HepG2 (cell line): ENCODE measurements around the gene SAPCD2. TPM values are rescaled to one million over a fixed set of nuclear protein-coding genes. Genes with fewer than 3 reads are reported as not detected.

ENCODE experiments used
- HDAC6 ChIP-seq: fragments of 200-600 bp; sonication (generic); IDR thresholded peaks from 2 replicates; pipeline ENCODE4 v1.7.0; 2017; ENCODE audit warnings: mild to moderate bottlenecking, antibody characterized with exemption, low read length, low read depth
- KMT2B ChIP-seq: IDR thresholded peaks from 2 replicates; pipeline ENCODE4 v1.6.1; 2016; ENCODE audit warnings: missing genetic modification reagents, missing compliant biosample characterization
- MZF1 ChIP-seq: sonication (generic); formaldehyde crosslinking; IDR thresholded peaks from 2 replicates; pipeline ENCODE4 v1.8.1; 2023; ENCODE audit warnings: mild to moderate bottlenecking, missing genetic modification reagents, borderline replicate concordance
- NFRKB ChIP-seq: fragments of 450-650 bp; IDR thresholded peaks from 2 replicates; pipeline ENCODE4 v1.6.1; 2017
- PAF1 ChIP-seq: IDR thresholded peaks from 2 replicates; pipeline ENCODE4 v1.6.1; 2016; ENCODE audit warnings: missing genetic modification reagents, missing compliant biosample characterization
- PPARG ChIP-seq: conservative IDR thresholded peaks from 2 replicates; pipeline ENCODE4 v1.6.1; 2016; ENCODE audit warnings: missing biosample characterization, missing genetic modification reagents
- SMARCC2 ChIP-seq: fragments of 450-650 bp; IDR thresholded peaks from 2 replicates; pipeline ENCODE4 v1.6.1; 2017; ENCODE audit warnings: antibody characterized with exemption, mild to moderate bottlenecking
- STAT5B ChIP-seq: sonication (generic); formaldehyde crosslinking; IDR thresholded peaks from 2 replicates; pipeline ENCODE4 v1.4.0; 2020; ENCODE audit warnings: missing genetic modification reagents
- ZFAT ChIP-seq: sonication (generic); formaldehyde crosslinking; conservative IDR thresholded peaks from 2 replicates; pipeline ENCODE4 v1.8.1; 2023; ENCODE audit warnings: missing genetic modification reagents, inconsistent platforms
- ZNF101 ChIP-seq: sonication (generic); formaldehyde crosslinking; IDR thresholded peaks from 2 replicates; pipeline ENCODE4 v1.4.0; 2020; ENCODE audit warnings: mild to moderate bottlenecking, low read depth, missing genetic modification reagents, borderline replicate concordance
- ZNF598 ChIP-seq: sonication (generic); formaldehyde crosslinking; IDR thresholded peaks from 2 replicates; pipeline ENCODE4 v1.5.1; 2020; ENCODE audit warnings: mild to moderate bottlenecking, missing genetic modification reagents, borderline replicate concordance
- polyA plus RNA-seq, 8 experiments: library from polyadenylated mRNA; depleted of rRNA in 3 of 8; stranded (reverse) in 7 of 8; unstranded in 1 of 8; fragments of >200 nt; fragmentation: Illumina TruSeq in 4 of 8; extraction: Trizol in 4 of 8; gene quantifications; 2 replicates each; pipeline versions ENCODE4 v1.2.1 to v1.2.3, GENCODE V29; 2011 to 2016; ENCODE audit warnings: low read depth in 4 of 8, missing spikeins in 1 of 8, mixed read lengths in 1 of 8; ENCODE audit not compliant: insufficient read depth in 1 of 8
- total RNA-seq, 5 experiments: library from RNA; depleted of rRNA; stranded (reverse); fragments of >200 nt; fragmentation: Illumina TruSeq; extraction: Trizol; gene quantifications; 2 replicates each; pipeline ENCODE4 v1.2.3, GENCODE V29; 2016; ENCODE audit warnings: low read depth in 1 of 5
- TF ChIP-seq, protein P1 (sequence below): sonication (generic); formaldehyde crosslinking; IDR thresholded peaks from 2 replicates; pipeline ENCODE4; 2020; ENCODE audit warnings: missing genetic modification reagents, mild to moderate bottlenecking, borderline replicate concordance
- TF ChIP-seq, protein P2 (sequence below): IDR thresholded peaks from 2 replicates; pipeline ENCODE4 v1.4.0; 2020; ENCODE audit warnings: mild to moderate bottlenecking, missing genetic modification reagents
- TF ChIP-seq, protein P3 (sequence below): sonication (generic); formaldehyde crosslinking; IDR thresholded peaks from 2 replicates; pipeline ENCODE4 v1.5.0; 2020; ENCODE audit warnings: missing genetic modification reagents, mild to moderate bottlenecking, borderline replicate concordance
- TF ChIP-seq, protein P4 (sequence below): sonication (generic); formaldehyde crosslinking; IDR thresholded peaks from 2 replicates; pipeline ENCODE4 v1.4.0; 2020; ENCODE audit warnings: missing genetic modification reagents
- TF ChIP-seq, protein P5 (sequence below): sonication (generic); formaldehyde crosslinking; IDR thresholded peaks from 2 replicates; pipeline ENCODE4 v1.5.0; 2020; ENCODE audit warnings: missing genetic modification reagents
- TF ChIP-seq, protein P6 (sequence below): sonication (generic); formaldehyde crosslinking; IDR thresholded peaks from 2 replicates; pipeline ENCODE4 v1.9.0; 2021; ENCODE audit warnings: missing genetic modification reagents, borderline replicate concordance

Gene SAPCD2
- total and polyA plus RNA-seq, 2 of the 13 experiments (the other 11 are each of a cell fraction or from before 2014, with no cell fraction given), result 21.9 to 42.8 TPM

DNA sequence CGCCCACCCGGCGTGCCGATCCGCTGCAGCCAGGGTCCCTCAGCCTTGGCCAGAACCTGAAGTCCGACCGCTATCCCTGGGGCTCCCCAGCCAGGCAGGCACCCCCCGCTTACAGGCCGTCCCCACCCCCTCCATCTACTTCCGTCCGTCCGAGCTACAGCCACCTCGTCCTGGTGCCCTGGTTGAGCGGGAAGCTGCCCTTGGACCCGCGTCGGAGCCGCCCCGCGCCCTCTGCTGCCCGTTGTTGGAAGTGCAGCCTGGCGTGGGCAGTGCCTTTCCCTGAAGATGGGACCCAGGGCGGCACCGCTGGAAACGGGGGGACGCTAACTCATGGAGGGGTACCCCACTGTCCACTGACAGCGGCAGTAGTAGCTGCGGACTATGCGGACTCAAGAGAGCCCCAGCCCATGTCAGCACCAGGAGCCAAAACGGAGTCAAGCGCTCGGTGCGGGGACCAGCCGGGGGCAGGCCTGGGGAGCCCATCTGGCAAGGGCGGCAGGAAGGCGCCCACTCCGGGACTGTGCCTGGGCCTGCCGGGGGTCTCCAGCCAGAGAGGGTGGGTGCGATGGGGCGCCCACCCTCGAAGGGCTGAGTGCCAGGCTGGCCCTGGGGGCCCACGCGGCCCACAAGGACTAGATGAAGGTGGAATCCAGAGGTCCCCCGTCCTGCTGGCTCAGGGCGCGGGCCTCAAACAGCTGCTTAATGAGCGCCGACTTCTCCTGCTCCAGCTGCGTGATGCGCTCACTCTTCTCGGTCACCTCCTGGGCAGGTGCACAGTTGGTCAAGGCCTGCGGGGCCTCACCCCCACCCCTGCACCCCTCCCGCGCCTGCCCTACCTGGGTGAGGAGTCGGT lies 6.1 kb downstream of the SAPCD2 start (continued):
- TF ChIP-seq, protein P1, sequence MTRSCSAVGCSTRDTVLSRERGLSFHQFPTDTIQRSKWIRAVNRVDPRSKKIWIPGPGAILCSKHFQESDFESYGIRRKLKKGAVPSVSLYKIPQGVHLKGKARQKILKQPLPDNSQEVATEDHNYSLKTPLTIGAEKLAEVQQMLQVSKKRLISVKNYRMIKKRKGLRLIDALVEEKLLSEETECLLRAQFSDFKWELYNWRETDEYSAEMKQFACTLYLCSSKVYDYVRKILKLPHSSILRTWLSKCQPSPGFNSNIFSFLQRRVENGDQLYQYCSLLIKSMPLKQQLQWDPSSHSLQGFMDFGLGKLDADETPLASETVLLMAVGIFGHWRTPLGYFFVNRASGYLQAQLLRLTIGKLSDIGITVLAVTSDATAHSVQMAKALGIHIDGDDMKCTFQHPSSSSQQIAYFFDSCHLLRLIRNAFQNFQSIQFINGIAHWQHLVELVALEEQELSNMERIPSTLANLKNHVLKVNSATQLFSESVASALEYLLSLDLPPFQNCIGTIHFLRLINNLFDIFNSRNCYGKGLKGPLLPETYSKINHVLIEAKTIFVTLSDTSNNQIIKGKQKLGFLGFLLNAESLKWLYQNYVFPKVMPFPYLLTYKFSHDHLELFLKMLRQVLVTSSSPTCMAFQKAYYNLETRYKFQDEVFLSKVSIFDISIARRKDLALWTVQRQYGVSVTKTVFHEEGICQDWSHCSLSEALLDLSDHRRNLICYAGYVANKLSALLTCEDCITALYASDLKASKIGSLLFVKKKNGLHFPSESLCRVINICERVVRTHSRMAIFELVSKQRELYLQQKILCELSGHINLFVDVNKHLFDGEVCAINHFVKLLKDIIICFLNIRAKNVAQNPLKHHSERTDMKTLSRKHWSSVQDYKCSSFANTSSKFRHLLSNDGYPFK (CRISPR knock-in tag), result no peak
- no peak for TF ChIP-seq SMARCC2
- no peak for TF ChIP-seq ZFAT (CRISPR knock-in tag)
- TF ChIP-seq, protein P2, sequence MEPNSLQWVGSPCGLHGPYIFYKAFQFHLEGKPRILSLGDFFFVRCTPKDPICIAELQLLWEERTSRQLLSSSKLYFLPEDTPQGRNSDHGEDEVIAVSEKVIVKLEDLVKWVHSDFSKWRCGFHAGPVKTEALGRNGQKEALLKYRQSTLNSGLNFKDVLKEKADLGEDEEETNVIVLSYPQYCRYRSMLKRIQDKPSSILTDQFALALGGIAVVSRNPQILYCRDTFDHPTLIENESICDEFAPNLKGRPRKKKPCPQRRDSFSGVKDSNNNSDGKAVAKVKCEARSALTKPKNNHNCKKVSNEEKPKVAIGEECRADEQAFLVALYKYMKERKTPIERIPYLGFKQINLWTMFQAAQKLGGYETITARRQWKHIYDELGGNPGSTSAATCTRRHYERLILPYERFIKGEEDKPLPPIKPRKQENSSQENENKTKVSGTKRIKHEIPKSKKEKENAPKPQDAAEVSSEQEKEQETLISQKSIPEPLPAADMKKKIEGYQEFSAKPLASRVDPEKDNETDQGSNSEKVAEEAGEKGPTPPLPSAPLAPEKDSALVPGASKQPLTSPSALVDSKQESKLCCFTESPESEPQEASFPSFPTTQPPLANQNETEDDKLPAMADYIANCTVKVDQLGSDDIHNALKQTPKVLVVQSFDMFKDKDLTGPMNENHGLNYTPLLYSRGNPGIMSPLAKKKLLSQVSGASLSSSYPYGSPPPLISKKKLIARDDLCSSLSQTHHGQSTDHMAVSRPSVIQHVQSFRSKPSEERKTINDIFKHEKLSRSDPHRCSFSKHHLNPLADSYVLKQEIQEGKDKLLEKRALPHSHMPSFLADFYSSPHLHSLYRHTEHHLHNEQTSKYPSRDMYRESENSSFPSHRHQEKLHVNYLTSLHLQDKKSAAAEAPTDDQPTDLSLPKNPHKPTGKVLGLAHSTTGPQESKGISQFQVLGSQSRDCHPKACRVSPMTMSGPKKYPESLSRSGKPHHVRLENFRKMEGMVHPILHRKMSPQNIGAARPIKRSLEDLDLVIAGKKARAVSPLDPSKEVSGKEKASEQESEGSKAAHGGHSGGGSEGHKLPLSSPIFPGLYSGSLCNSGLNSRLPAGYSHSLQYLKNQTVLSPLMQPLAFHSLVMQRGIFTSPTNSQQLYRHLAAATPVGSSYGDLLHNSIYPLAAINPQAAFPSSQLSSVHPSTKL, result 0 out of 2 replicates have a peak, but pooled peaks have one; percentile 22
- no peak for TF ChIP-seq PPARG (CRISPR knock-in tag)
- no peak for TF ChIP-seq ZNF101
- no peak for TF ChIP-seq HDAC6
- TF ChIP-seq, protein P3, sequence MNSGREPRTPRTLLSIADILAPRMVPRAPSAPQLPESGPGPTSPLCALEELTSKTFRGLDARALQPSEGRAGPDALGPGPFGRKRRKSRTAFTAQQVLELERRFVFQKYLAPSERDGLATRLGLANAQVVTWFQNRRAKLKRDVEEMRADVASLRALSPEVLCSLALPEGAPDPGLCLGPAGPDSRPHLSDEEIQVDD, result peak; percentile 25; the same call in 1 of the 2 replicates
- no peak for TF ChIP-seq ZNF598
- TF ChIP-seq, protein P4, sequence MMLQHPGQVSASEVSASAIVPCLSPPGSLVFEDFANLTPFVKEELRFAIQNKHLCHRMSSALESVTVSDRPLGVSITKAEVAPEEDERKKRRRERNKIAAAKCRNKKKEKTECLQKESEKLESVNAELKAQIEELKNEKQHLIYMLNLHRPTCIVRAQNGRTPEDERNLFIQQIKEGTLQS (CRISPR knock-in tag), result 0 out of 2 replicates have a peak, but pooled peaks have one; percentile 19
- TF ChIP-seq KMT2B, result no peak
- TF ChIP-seq PAF1 (CRISPR knock-in tag), result no peak
- TF ChIP-seq, protein P5, sequence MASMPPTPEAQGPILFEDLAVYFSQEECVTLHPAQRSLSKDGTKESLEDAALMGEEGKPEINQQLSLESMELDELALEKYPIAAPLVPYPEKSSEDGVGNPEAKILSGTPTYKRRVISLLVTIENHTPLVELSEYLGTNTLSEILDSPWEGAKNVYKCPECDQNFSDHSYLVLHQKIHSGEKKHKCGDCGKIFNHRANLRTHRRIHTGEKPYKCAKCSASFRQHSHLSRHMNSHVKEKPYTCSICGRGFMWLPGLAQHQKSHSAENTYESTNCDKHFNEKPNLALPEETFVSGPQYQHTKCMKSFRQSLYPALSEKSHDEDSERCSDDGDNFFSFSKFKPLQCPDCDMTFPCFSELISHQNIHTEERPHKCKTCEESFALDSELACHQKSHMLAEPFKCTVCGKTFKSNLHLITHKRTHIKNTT (CRISPR knock-in tag), result no peak
- TF ChIP-seq STAT5B, result peak; percentile 70; the same call in 1 of the 2 replicates
- TF ChIP-seq NFRKB, result no peak
- TF ChIP-seq, protein P6, sequence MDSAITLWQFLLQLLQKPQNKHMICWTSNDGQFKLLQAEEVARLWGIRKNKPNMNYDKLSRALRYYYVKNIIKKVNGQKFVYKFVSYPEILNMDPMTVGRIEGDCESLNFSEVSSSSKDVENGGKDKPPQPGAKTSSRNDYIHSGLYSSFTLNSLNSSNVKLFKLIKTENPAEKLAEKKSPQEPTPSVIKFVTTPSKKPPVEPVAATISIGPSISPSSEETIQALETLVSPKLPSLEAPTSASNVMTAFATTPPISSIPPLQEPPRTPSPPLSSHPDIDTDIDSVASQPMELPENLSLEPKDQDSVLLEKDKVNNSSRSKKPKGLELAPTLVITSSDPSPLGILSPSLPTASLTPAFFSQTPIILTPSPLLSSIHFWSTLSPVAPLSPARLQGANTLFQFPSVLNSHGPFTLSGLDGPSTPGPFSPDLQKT (CRISPR knock-in tag), result no peak
- no peak for TF ChIP-seq MZF1 (CRISPR knock-in tag)
